K562 (cell line): Measurements from ENCODE around the gene LRRC9. TPM values are rescaled to one million over a fixed set of nuclear protein-coding genes. Genes with fewer than 3 reads are reported as not detected.

Source experiments
- ATAC-seq: fragments of 200-7000 bp; cut with Tn5 transposase; 3 replicates; pipeline ENCODE4 v1.9.1; 2020; ENCODE audit warnings: moderate library complexity
- BruUV-seq: library from RNA; stranded (reverse); fragments of 400-500 nt; replicated peaks from 2 replicates; lab custom pipeline; 2021; lab: Mats Ljungman, UMichigan
- CTCF ChIA-PET: fragments of 300-600 bp; formaldehyde crosslinking; extraction: SDS; loops from one replicate; lab custom pipeline; 2021; ENCODE audit warnings: low intra/inter-chr PET ratio; lab: Yijun Ruan, JAX
- POLR2A ChIA-PET: fragments of 300-600, 350-650 bp; sonication (Branson Sonifier 250); formaldehyde crosslinking; extraction: SDS; loops from one replicate; lab custom pipeline; 2021; ENCODE audit warnings: antibody characterized with exemption, inconsistent platforms; lab: Yijun Ruan, JAX
- DNase-seq, 4 experiments: peaks; one replicate each; pipeline versions ENCODE4 v3.0.0 to v3.0.0-alpha.2; 2011 to 2018; ENCODE audit warnings: low spot score in 3 of 4, mixed read lengths in 3 of 4; ENCODE audit errors: extremely low read depth in 1 of 4
- FAIRE-seq: peaks from 2 replicates; lab custom pipeline; 2011; peaks lifted over from hg19 to GRCh38; lab: Jason Lieb, UNC
- H2AFZ ChIP-seq: 2 replicates; pipeline ENCODE4 v1.6.0; 2011; ENCODE audit warnings: low read depth, low read length, control low read depth, inconsistent platforms
- H3K27ac ChIP-seq: fragments of 200-600 bp; 3 replicates; pipeline ENCODE4 v1.8.0; 2011; ENCODE audit warnings: low read depth, mild to moderate bottlenecking, control low read depth, inconsistent platforms, low read length, moderate library complexity, mixed read lengths; ENCODE audit errors: extremely low read depth
- H3K27me3 ChIP-seq, 2 experiments: fragments of 300-600 bp in 1 of 2; 2 replicates in 1 of 2; 3 replicates in 1 of 2; pipeline versions ENCODE4 v1.6.0 to v1.8.0; 2011; ENCODE audit warnings: inconsistent platforms in 2 of 2, low read length in 2 of 2, mild to moderate bottlenecking in 1 of 2, mixed read lengths in 1 of 2, moderate library complexity in 1 of 2; ENCODE audit not compliant: control insufficient read depth in 2 of 2, insufficient read depth in 2 of 2
- H3K36me3 ChIP-seq: fragments of 300-600 bp; 3 replicates; pipeline ENCODE4 v1.8.0; 2011; ENCODE audit warnings: mild to moderate bottlenecking, low read length, inconsistent platforms; ENCODE audit not compliant: control insufficient read depth, insufficient read depth
- H3K4me1 ChIP-seq, 2 experiments: fragments of 200-600 bp in 1 of 2; replicated peaks in 1 of 2; 2 replicates in 1 of 2; 3 replicates in 1 of 2; pipeline versions ENCODE4 v1.5.1 to v1.8.0; 2011; ENCODE audit warnings: inconsistent platforms in 2 of 2, low read length in 2 of 2, mild to moderate bottlenecking in 1 of 2, mixed read lengths in 1 of 2, moderate library complexity in 1 of 2; ENCODE audit not compliant: control insufficient read depth in 2 of 2, insufficient read depth in 2 of 2
- H3K4me2 ChIP-seq: 2 replicates; pipeline ENCODE4 v1.6.1; 2011; ENCODE audit warnings: low read length, control low read depth, inconsistent platforms, mixed read lengths; ENCODE audit not compliant: insufficient read depth
- H3K4me3 ChIP-seq: fragments of 200-600 bp; sonication (generic), shearing (Covaris generic); 2 replicates; pipeline ENCODE4 v1.5.1; 2016; ENCODE audit warnings: control low read depth, inconsistent platforms
- H3K79me2 ChIP-seq: fragments of 200-600 bp; 3 replicates; pipeline ENCODE4 v1.8.0; 2011; ENCODE audit warnings: low read length, inconsistent platforms; ENCODE audit not compliant: control insufficient read depth, insufficient read depth
- H3K9ac ChIP-seq, 2 experiments: 2 replicates each; pipeline versions ENCODE4 v1.6.0 to v1.6.1; 2011; ENCODE audit warnings: low read depth in 2 of 2, low read length in 2 of 2, control low read depth in 1 of 2, inconsistent platforms in 1 of 2, mild to moderate bottlenecking in 1 of 2, mixed read lengths in 1 of 2; ENCODE audit not compliant: insufficient read depth in 1 of 2
- H3K9me1 ChIP-seq: one replicate; pipeline ENCODE4 v1.6.0; 2011; ENCODE audit warnings: inconsistent platforms, mild to moderate bottlenecking, low read length, moderate library complexity; ENCODE audit not compliant: control insufficient read depth, insufficient read depth
- H3K9me3 ChIP-seq: replicated peaks from 2 replicates; pipeline ENCODE4 v1.5.1; 2011; ENCODE audit warnings: low read depth, low read length, inconsistent platforms; ENCODE audit not compliant: control insufficient read depth, insufficient read depth
- H4K20me1 ChIP-seq: replicated peaks from 2 replicates; pipeline ENCODE4 v1.6.1; 2011; ENCODE audit warnings: low read length, inconsistent platforms, mixed read lengths; ENCODE audit not compliant: control insufficient read depth, insufficient read depth
- ATF6 ChIP-seq: sonication (generic); formaldehyde crosslinking; IDR thresholded peaks from 2 replicates; pipeline ENCODE4 v1.4.0; 2020; ENCODE audit warnings: mild to moderate bottlenecking, missing genetic modification reagents
- CCNT2 ChIP-seq: IDR thresholded peaks from 2 replicates; pipeline ENCODE4 v1.6.1; 2011; ENCODE audit warnings: borderline replicate concordance, low read depth, mild to moderate bottlenecking, moderate library complexity, mixed read lengths, low read length; ENCODE audit not compliant: insufficient read length; ENCODE audit errors: extremely low read depth
- CREM ChIP-seq: IDR thresholded peaks from 2 replicates; pipeline ENCODE4 v1.6.1; 2014; ENCODE audit warnings: antibody characterized with exemption, low read depth
- FOXJ2 ChIP-seq: fragments of 200-800 bp; sonication (Bioruptor generic); IDR thresholded peaks from 2 replicates; pipeline ENCODE4 v1.6.1; 2016; ENCODE audit warnings: missing genetic modification characterization, missing compliant biosample characterization
- HMGN3 ChIP-seq: IDR thresholded peaks from 2 replicates; pipeline ENCODE4 v1.6.1; 2011; ENCODE audit warnings: borderline replicate concordance, low read depth, mild to moderate bottlenecking, mixed read lengths, low read length; ENCODE audit not compliant: insufficient read length; ENCODE audit errors: extremely low read depth
- HNRNPL ChIP-seq: fragments of 200-400 bp; formaldehyde crosslinking; IDR thresholded peaks from 2 replicates; pipeline ENCODE4 v1.6.1; 2017; ENCODE audit warnings: low read depth, mild to moderate bottlenecking, low read length
- MBD2 ChIP-seq: sonication (generic); IDR thresholded peaks from 2 replicates; pipeline ENCODE4 v1.6.1; 2016; ENCODE audit warnings: low read depth, borderline replicate concordance
- MCM2 ChIP-seq: fragments of 450-650 bp; IDR thresholded peaks from 2 replicates; pipeline ENCODE4 v1.6.1; 2017; ENCODE audit warnings: low read depth, mild to moderate bottlenecking
- NFXL1 ChIP-seq: fragments of 450-650 bp; formaldehyde crosslinking; IDR thresholded peaks from 2 replicates; pipeline ENCODE4 v1.4.0; 2021; ENCODE audit warnings: mild to moderate bottlenecking
- TFAP4 ChIP-seq: sonication (generic); formaldehyde crosslinking; IDR thresholded peaks from 2 replicates; pipeline ENCODE4 v1.8.0; 2022; ENCODE audit warnings: missing genetic modification reagents, mild to moderate bottlenecking, moderate library complexity, borderline replicate concordance
- ZNF551 ChIP-seq: fragments of 250-450 bp; sonication (Bioruptor Pico); IDR thresholded peaks from 2 replicates; pipeline ENCODE4 v1.5.0; 2021; ENCODE audit warnings: mild to moderate bottlenecking, moderate library complexity
- WGBS: fragments of 100-300 bp; shearing (Covaris generic); methylation state at CpG from one replicate; pipeline ENCODE4 v1.1.6; 2016; ENCODE audit warnings: low coverage, mixed read lengths; ENCODE audit not compliant: insufficient coverage; ENCODE audit errors: missing lambda C conversion rate; 5-methylcytosine and 5-hydroxymethylcytosine counted together
- in situ Hi-C: fragments of 300-500 bp; cut with MboI; formaldehyde crosslinking; loops from 4 replicates; pipeline ENCODE4 v1.15.0; 2018; ENCODE audit warnings: inconsistent platforms, mixed read lengths
- intact Hi-C: fragments of 100-400 bp; cut with micrococcal nuclease; formaldehyde crosslinking; loops from 2 replicates; pipeline ENCODE4 v1.14.2; 2022
- polyA plus RNA-seq, 8 experiments: library from polyadenylated mRNA; depleted of rRNA in 4 of 8; stranded (reverse) in 5 of 8; unstranded in 3 of 8; fragments of >200 nt; fragmentation: Nextera tagmentation in 2 of 8; fragmentation: Illumina TruSeq in 1 of 8; extraction: Ambion mirVana in 2 of 8; extraction: Trizol in 1 of 8; gene quantifications; 2 replicates each; pipeline versions ENCODE4 v1.2.1 to v1.2.3, GENCODE V29; 2011 to 2014; ENCODE audit warnings: inconsistent platforms in 1 of 8, missing spikeins in 1 of 8
- total RNA-seq, 7 experiments: library from RNA; depleted of rRNA in 6 of 7; stranded (reverse); fragments of >200 nt in 6 of 7; fragmentation: Illumina TruSeq in 2 of 7; extraction: Trizol in 2 of 7; gene quantifications; 2 replicates each; pipeline versions ENCODE4 v1.2.1 to v1.2.3, GENCODE V29; 2011 to 2021; ENCODE audit warnings: low replicate concordance in 1 of 7

The LRRC9 gene
- total and polyA plus RNA-seq, 9 of the 15 experiments (the other 6 are each of a cell fraction or from before 2014, with no cell fraction given), result not detected

- TF ChIP-seq ATF6 (CRISPR knock-in tag) (peak; percentile 87; the same call in 1 of the 2 replicates), FOXJ2 (0 out of 2 replicates have a peak, but pooled peaks have one; percentile 14), NFXL1 (CRISPR knock-in tag) (no peak), TFAP4 (CRISPR knock-in tag) (peak; percentile 84)
Observed at GRCh38 chr14:60091550-60092525, 171.9 kb downstream of the LRRC9 start, which contains the start of gene PCNX4 (continued).

GRCh38 chr14:60092526-60092920 lies 172.6 kb downstream of the LRRC9 start:
- H3K9ac ChIP-seq, result peak overlapping the region; percentile 80 to 97
- in situ Hi-C loops, result no loop called here
- ChIA-PET CTCF (no interaction called here), POLR2A (no interaction called here)
- ATAC-seq (peak; percentile 26), FAIRE-seq (no peak), DNase-seq (peak; percentile 8 to 32 (median 10))
- intact Hi-C loops, result loop anchor here (2.0 to 5.0 kb wide), 2 partner anchors 72 to 155 kb away; partner anchors contain the start of genes DHRS7 and PPM1A
- H2AFZ ChIP-seq, result peak overlapping the region; percentile 92
- H4K20me1 ChIP-seq, result no peaks in the 10 kb centered on the region
- H3K4me2 ChIP-seq, result peak overlapping the region; percentile 84
- H3K4me3 ChIP-seq, result peak overlapping the region; percentile 76
- H3K36me3 ChIP-seq, result peaks cover 11% of the 10 kb centered on the region; the same call in 2 of the 3 replicates
- no peaks in the 10 kb centered on the region for H3K27me3 ChIP-seq
- H3K9me3 ChIP-seq, result no peaks in the 10 kb centered on the region; the same call in 1 of the 2 replicates
- BruUV-seq, result TSS peak; percentile 45
- TF ChIP-seq MCM2, result no peak
- no peak for TF ChIP-seq HNRNPL
- no peak for TF ChIP-seq CREM
- no peak for TF ChIP-seq MBD2
- TF ChIP-seq ZNF551 (CRISPR knock-in tag), result no peak
- no peak for TF ChIP-seq CCNT2
- TF ChIP-seq HMGN3, result peak; percentile 8
- peak overlapping the region; percentile 99 for H3K27ac ChIP-seq
- H3K4me1 ChIP-seq, result peaks cover 0 to 24% of the 10 kb centered on the region in 2 experiments; a peak in 3 of 5 replicates
- WGBS, result under 1% methylated on average over 14 of the region's 14 CpGs
- H3K79me2 ChIP-seq, result peaks cover 54% of the 10 kb centered on the region
- no peaks in the 10 kb centered on the region for H3K9me1 ChIP-seq
